ENCODE measurements around the gene DNAL4.

DNA sequence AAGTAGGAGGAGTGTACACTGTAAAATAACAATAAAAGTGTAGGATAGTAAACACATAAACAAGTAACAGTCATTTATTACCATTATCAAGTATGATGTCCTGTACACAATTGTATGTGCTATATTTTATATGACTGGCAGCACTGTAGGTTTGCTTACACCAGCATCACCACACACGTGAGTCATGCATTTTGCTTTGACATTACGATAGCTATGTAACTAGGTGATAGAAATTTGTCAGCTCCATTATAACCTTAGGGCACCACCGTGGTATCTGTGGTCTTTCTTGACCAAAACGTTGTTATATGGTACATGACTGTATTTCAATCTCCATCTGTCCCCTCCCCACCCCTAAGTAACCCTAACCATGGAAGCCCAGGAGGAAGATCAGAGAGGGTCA lies 1.1 kb downstream of the DNAL4 start:
- TF ChIP-seq, protein P1, sequence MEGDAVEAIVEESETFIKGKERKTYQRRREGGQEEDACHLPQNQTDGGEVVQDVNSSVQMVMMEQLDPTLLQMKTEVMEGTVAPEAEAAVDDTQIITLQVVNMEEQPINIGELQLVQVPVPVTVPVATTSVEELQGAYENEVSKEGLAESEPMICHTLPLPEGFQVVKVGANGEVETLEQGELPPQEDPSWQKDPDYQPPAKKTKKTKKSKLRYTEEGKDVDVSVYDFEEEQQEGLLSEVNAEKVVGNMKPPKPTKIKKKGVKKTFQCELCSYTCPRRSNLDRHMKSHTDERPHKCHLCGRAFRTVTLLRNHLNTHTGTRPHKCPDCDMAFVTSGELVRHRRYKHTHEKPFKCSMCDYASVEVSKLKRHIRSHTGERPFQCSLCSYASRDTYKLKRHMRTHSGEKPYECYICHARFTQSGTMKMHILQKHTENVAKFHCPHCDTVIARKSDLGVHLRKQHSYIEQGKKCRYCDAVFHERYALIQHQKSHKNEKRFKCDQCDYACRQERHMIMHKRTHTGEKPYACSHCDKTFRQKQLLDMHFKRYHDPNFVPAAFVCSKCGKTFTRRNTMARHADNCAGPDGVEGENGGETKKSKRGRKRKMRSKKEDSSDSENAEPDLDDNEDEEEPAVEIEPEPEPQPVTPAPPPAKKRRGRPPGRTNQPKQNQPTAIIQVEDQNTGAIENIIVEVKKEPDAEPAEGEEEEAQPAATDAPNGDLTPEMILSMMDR (IDR thresholded peaks at IDR 0.05) = no peak
- no peak for TF ChIP-seq POLR2AphosphoS5 (IDR thresholded peaks at IDR 0.05)
- TF ChIP-seq POLR2A (IDR thresholded peaks at IDR 0.05) = no peak

Measured in sigmoid colon (tissue), 4 donors.